ENCODE results near the gene FBLN2.
"Not testable (repeated sequence)": the region's sequence is repeated elsewhere in the genome, so short reads cannot be mapped to it uniquely, and the experiment has no call there.

Gene FBLN2

DNA sequence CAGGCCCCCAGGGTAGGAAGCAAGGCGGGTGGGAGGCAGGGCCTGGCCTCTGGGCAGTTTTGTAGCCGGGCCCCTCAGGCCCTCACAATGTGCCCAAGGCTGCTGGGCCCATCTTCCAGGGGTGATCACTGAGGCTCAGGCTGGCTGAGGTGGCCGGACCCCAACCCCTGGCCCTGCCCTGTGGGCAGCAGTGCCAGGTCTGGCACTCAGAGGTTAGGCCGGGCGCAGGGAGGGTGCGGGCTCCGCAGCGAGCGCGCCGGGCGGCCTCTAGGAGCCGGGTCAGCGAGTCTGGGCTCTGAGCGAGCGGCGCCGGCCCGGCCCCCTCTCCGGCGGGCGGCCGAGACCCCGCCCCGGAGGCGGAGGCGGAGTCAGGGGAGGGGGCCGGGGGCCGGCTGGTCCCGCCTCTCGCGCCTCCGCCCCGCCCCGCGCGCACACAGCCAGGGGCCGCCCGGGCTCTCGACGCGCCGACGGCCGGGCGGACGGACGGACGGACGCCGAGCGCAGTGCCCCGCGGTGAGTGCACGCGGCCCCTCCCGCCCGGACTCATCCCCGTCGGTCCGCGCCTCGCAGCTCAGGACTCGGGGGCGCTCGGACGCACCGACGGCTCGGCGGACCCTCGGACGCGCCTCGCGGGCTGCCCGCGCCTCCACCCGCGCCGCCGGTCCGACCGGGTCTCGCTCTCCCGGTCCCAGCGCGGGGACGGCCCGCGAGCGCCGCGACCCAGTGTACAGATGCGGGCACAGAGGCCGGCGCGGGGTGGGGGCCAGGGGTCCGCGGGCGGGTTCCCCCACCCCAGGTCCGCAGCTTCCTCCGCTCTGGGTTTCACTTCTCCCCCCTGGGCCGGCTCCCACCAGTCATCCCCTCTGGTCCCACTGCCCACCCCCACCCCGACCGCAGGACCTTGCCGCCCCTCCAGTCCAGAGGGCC, at the start of gene FBLN2:
TSS of gene FBLN2 (plus strand) at position 430 of the 927 bp plus-strand sequence. CDS start 21,231 bp downstream, outside the sequence.
- intact Hi-C loops (cut with DNase I): no loop called here
- peak in 4 of 42 donors; percentile 11 to 35 (median 16) for DNase-seq

DNA sequence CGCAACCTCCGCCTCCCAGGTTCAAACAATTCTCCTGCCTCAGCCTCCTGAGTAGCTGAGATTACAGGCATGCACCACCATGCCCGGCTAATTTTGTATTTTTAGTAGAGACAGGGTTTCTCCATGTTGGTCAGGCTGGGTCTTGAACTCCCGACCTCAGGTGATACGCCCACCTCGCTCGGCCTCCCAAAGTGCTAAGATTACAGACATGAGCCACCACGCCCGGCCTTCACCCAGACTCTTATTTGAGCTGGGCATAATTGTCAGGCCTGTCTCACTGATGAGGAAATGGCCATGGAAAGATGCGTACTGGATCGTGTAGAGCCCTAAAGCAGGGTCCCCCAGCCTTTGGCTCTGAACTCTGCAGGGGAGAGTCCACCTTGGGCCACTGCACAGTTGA, 49.7 kb upstream of the FBLN2 start:
- intact Hi-C loops (cut with DNase I): loop anchor here (10.0 kb wide), 1 partner anchor 84 kb away; no protein-coding TSS in a partner anchor

DNA sequence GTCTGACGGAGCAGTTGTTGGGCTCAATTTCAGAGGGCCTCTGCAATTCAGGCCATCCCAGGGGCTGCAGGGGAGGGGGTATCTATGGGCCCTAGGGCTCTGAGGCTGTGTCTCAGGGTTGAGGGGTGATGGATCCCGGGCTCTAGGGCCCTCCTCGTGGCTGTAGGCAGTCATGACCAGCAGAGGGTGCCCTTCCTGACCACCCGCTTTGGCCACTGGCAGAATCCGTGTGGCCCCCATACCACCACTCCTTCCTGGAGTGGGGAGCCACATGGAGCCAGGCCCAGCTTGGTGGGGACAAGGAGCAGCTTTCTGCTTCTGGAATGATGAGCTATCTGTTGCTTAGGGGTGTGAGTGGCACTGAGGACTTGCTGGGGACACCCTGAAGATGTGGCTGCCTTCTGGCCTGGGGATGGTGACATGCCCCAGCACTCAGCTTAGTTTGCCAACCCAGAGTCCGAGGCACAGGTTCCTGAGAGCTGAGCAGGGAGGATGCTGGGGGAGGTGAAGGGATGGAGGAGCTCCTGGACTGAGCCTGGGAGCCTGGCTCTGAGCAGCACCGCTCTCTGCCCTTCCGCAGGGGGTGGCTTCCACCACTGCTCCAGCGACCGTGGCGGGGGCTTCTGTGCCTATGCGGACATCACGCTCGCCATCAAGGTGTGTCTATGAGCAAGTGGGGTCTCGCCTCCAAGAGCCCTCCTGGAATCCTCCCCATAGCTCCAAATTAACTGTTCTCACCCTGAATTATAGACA, 48.6 kb upstream of the FBLN2 start:
- intact Hi-C loops (cut with DNase I): no loop called here

More for the DNA sequence above, 49.7 kb upstream of the FBLN2 start:
- not testable (repeated sequence) for DNase-seq

DNA sequence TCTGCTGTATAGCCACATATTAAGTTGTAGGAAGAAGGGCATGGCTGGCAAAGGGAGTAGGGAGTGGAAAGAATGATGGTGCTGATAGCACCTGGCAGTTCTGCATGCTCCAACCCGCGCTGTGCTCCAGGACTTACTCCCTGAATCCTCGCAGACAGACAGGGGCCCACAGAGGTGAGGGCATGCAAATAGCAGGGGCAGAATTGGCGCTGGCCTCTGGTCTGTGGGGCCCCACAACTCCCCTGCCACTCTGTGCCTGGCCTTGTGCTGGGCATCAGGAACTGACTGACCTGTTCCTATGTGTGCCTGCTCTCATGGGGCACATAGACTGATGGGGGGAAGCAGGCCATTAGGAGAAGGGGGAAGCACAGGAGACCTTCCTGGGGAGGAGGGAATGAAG, 47.9 kb upstream of the FBLN2 start:
- no peak for DNase-seq
- intact Hi-C loops (cut with DNase I): no loop called here

More for the DNA sequence above, 48.6 kb upstream of the FBLN2 start:
- peak in 1 of 42 donors; percentile 64 for DNase-seq

DNA sequence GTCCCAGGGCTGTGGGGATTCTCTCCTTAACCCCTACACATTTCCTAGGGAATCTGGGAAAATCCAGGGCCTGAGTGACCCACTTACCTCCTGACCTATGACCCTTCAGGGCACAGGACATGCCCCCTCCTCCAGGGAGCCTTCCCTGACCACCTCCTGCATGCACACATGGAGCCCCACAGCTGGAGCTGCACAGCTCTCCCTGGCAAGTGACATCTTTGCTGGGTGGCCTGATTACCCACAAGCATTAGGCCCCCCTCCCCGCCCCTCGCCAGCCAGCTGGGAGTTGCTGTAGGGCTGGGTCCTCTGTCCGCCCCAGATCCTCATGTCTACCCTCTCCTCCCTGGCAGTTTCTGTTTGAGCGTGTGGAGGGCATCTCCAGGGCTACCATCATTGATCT, 47.4 kb upstream of the FBLN2 start:
- intact Hi-C loops (cut with DNase I): no loop called here
- no peak for DNase-seq

DNA sequence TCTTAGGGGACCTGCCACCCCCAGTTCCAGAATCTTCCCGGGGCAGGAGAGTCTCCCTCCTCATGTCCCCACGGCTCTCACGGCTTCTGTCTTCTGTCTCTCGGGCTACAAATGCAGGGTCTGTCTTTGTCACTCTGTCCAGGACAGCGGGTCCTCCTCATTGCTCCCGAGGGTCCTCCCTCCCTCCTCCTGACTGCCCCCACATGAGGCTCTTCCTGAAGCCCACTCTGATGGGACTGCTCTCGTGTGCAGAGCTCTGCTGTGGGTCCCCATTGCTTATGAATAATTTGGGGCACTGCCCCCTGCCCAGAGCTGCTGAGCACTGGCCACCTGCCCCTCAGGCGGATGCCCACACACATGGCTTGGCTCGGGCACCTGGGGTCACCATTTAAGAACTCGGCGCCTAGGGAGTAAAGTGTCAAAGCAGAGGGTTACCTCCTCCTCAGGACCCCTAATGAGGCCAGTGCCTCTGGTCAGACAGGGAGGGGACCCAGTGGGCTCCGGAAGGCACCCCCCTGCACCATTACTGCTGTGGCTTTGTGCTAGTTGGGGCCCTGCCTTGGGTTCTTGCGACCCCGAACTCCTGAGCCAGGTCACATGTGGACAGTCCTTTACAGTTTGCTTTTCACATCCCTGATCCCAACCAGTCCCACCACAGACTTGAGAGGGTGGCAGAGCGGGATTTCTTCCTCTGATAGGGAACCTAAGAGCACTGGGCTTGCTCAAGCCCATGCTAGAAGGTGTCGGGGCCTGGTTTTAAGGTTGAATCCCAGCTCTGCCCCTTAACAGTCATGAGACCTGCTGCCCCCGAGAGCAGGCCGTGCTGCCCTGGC, 46.8 kb upstream of the FBLN2 start:
- intact Hi-C loops (cut with DNase I): no loop called here
- no peak for DNase-seq

DNA sequence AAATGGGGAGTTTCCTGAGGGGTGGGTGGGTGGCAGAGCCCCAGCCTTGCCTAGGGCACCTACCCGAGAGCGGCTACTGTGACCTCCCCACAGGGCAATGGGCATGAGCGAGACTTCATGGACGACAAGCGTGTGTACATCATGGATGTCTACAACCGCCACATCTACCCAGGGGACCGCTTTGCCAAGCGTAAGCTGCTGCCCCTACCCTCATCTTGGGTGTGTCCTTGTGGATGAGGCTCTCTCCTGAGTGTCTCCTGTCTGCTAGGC, 46.2 kb upstream of the FBLN2 start:
- DNase-seq: no peak
- intact Hi-C loops (cut with DNase I): no loop called here

DNA sequence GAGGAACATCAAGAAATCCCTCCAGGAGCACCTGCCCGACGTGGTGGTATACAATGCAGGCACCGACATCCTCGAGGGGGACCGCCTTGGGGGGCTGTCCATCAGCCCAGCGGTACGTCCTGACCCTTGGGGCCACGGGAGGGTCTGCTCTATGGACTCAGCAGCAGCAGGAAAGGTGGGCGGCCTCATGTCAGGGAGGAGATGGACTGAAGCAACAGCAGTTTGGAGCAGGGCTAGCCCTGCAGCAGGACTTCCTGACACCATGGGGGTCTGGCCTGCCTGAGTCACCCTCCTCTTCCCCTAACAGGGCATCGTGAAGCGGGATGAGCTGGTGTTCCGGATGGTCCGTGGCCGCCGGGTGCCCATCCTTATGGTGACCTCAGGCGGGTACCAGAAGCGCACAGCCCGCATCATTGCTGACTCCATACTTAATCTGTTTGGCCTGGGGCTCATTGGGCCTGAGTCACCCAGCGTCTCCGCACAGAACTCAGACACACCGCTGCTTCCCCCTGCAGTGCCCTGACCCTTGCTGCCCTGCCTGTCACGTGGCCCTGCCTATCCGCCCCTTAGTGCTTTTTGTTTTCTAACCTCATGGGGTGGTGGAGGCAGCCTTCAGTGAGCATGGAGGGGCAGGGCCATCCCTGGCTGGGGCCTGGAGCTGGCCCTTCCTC, 44.6 kb upstream of the FBLN2 start:
- intact Hi-C loops (cut with DNase I): no loop called here
- DNase-seq: no peak

DNA sequence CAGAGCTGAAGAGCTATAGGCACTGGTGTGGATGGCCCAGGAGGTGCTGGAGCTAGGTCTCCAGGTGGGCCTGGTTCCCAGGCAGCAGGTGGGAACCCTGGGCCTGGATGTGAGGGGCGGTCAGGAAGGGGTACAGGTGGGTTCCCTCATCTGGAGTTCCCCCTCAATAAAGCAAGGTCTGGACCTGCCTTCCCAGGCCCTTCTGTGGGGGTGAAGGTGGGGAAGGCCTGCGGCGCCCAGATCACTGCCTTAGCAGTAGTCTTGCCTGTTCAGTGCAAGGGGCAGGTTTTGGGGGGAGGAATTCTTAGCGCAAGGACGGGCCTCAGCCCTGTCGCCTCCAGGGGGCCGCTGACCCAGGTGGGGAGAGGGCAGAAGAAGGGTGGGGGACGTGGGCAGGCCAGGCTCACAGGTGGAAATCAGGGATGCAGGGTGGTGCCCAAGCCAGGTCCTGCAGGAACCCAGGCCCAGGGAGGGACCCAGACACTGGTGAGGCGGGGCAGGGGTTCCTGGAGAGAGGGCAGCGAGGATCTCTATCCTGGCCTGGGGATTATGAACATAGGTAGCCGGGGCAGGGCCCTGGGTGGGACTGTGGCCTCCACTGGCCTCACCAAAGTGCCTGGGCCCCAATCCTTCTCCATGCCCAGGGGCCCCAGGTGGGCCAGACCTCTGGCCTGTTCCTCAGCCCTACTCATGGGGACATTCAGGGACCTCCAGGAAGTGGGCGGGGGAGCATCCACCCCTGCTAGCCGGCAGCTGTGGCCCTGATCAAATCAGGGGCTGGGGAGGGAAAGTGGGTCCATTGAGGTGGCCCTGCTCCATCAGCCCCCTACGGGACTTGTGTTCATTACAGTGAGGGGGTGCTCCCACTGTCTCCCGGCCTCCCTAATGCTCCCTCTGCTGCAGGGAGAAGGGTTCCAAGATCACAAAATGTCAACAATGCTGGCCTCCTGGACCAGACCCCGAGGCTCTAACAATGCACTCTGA, 43.5 kb upstream of the FBLN2 start:
- intact Hi-C loops (cut with DNase I): no loop called here
- no peak for DNase-seq

DNA sequence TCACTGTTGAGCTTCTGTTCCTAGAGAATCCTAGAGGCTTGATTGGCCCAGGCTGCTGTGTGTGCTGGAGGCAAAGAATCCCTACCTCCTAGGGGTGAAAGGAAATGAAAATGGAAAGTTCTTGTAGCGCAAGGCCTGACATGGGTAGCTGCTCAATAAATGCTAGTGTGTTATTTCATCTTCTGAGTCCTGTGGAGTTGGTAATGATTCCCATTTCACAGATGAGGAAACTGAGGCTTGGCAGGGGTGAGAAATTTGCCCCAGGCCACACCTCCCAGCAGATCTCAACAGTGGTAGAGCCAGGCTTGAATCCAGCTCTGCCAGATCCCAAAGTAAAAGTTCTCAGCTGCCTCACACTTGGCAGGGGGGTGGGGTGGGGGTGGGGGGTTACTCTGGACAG, 42.7 kb upstream of the FBLN2 start:
- intact Hi-C loops (cut with DNase I): no loop called here
- no peak for DNase-seq

DNA sequence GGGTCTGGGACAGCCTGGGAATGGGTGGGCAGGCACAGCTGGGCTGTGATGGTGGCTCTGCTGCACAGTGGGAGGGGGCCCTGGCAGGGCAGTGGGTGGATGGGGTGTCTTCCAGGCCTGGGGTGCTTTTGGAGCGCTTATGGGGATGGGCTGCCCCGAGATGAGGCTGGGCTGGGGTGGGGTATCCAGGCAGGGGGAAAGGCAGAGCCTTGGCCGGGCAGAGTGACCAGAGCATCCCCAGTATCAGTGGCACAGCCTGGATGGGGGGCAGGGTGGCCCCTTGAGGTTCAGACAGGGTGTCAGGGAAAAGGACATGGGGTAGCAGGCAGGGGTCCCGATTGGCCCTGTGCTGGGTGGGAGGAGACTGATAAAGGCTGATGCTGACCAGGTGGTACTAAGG, 42.2 kb upstream of the FBLN2 start:
- intact Hi-C loops (cut with DNase I): no loop called here
- DNase-seq: no peak

DNA sequence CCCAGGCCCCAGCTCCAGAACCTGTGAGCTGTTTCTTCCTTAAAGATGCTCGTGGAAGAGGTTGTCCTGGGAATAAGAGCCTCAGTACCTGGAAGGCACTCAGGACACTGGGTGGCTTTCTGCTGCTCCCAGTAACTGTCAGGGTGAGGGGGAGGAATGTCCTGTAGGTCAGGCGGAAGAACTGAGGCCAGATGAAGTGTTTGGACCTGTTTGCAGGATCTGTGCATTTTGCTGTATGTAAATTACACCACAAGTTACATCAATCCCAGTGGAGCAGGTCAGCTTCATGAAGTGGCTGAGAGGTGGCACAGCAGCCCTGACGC, 41.7 kb upstream of the FBLN2 start:
- no peak for DNase-seq
- intact Hi-C loops (cut with DNase I): no loop called here

DNA sequence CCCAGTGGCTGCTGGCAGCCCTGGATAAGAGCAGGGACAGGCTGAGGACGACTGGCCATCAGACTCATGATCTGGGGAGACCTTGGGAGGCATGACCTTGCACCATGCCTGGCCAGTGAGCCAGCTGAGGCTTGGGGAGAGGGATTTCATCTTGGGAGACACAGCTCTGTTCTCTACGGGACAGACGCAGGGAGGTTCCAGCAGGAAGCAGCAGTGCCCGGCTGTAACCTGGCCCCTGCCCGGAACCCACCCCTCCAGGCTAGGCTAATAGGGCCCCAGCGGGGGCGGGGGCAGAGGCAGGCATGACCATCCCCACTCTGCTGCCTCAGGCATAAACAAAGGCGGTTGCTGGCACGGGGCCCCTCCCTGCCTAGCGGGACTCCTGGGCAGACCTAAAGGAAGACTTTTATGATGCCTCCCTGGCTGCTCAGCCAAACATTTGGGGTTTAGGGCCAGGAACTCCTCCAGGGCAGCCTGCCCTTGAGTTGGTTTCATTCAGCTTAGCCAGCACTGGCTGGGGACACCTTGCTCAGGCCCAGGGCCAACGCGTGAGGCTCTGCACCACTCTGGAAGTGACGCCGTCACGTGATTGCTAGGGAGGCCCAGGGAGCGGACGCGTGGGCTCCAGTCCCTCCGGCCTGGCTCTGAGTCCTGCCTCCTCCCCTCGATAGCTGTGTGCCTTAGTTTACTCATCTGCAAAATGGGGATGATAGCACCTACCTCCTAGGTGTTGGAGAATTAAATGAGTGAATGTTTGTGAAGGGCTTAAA, 41.2 kb upstream of the FBLN2 start:
- intact Hi-C loops (cut with DNase I): no loop called here
- peak in 26 of 42 donors; percentile 16 to 72 (median 46) for DNase-seq

DNA sequence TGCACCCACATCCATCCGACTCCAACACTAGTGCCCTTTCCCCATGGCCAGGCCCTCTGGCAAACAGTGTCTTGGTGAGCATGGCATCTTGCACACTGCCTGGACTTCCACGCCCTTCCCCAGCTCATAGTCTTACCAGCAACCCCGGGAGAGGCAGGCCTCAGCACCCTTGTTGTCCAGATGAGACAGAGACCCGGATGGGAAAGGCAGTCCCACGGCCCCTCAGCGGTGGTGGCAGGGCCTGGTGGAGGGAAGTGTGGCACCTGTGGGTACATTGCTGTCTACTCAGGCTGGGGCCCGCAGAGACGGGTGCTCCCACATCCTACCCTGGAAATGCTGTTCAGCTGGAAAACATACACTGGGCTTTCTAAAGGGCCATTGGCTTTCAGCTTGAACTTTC, 40.4 kb upstream of the FBLN2 start:
- DNase-seq: no peak
- intact Hi-C loops (cut with DNase I): no loop called here

DNA sequence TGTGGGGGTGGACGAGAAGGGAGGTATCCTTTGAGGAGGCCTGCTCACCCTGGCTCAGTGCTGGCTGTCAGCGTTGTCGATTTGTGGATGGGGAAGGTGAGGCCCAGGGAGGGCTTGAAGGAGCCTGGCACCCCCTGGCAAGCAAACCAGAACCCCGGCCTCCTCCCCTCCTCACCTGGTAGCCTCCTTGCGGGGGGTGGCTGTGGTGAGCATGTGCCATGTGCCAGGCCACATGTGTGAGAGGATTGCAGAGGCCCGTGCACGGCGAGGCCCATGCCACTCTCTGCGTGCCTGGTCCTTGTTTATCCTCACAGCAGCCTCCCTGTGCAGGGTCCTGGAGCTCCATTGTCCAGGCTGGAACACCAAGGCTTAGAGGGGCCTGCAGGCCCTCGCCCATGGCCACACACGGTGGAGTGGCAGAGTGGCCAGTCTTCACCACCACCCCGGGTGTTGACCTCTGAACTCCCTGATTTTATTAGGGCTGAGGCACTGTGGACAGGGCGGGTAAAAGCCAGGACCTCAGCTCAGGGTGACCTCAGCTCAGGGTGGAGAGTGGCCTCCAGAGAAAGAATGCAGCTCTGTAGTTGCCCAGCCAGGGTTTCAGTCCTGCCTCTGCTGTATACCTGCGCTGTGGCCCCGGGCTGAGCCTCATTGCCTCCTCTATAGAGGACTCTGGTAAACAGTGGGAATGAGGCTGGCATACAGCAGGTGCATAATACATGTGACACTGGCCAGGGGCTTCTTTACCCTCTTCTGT, 39.7 kb upstream of the FBLN2 start:
- intact Hi-C loops (cut with DNase I): no loop called here
- DNase-seq: no peak

DNA sequence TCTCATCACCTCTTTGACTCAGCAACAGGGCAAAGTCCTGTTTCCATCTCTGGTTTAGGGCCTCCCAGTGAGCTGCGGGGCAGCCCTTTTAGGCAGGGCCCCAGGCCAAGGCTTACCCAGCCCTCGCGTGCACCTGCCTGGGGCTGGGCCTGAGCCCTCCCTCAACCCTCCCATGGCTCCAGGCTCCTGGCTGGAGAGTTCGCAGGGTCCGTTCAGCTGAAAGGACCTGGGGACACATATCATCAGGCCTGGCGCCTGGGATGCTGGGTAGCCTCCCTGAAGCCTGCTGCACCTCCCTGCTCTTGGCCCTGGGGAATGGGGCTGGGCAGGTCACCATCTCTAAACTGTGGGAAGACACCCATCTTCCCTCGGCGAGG, 39.1 kb upstream of the FBLN2 start:
- intact Hi-C loops (cut with DNase I): no loop called here
- DNase-seq: no peak

DNA sequence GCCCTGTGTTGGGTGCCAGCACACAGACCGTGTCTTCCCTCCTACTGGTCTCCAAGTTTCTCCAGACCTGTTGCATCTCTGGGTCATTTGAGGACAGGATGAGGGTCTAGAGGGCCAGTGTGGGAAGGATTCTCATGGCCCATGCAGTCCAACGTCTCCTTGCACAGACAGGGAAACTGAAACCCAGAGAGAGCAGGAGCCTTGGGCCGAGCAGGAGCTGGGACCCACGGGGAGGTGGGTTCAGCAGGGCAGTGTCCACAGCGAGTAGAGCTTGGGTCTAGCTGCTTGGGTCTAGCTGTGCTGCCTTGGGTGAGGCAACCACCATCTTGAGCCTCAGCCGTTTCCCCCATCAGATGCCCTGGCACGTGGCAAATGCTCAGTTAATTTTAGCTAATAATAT, 36.5 kb upstream of the FBLN2 start:
- intact Hi-C loops (cut with DNase I): no loop called here
- DNase-seq: no peak
